ENCODE results near the gene SLC9B2.

The SLC9B2 gene

DNA sequence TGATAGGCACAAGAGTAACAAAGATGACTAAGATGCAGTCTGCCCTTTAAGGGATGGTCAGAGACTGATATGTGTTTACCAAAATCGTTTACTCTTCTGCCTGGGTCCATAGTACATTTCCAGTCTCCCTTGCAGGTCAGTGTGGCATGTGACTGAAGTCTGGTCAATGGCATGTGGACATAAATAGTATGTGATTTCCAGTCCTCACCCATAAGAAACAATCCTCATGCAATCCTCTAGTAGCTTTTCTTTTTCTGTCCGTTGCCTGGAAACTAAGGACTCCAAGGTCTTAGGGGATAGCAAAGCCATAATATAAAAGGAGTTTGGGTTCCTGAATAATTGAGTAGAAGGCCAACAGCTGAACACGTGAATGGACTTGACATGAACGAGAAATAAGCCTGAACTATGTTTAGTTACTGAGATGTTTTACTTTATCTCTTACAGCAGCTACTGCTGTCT, 1.1 kb downstream of the SLC9B2 start:
- DNase-seq, result no peak

DNA sequence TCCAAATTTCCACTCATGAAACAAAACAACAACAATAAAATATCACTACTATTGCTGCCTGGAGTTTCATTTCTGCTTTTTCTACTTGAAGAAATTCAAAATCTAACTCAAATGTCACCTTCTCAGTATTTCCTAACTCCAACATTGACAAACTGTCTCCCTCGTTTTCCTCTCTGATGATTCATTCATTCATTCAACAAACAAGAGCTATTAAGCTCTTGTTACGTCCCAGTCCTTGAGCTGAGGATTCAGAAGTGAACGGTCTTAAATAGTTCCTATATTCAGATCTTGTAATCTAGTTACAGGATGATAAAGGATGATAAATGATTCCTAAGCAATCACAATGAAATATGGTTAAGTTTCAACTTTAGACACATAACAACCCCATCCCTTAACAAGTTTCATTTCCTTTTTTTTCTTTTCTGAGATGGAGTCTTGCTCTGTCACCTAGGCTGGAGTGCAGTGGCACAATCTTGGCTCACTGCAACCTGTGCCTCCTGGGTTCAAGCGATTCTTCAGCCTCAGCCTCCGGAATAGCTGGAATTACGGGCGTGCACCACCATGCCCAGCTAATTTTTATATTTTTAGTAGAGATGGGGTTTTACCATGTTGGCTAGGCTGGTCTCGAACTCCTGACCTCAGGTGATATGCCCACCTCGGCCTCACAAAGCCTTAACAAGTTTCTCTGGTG, 1.7 kb downstream of the SLC9B2 start:
- no peak for DNase-seq

DNA sequence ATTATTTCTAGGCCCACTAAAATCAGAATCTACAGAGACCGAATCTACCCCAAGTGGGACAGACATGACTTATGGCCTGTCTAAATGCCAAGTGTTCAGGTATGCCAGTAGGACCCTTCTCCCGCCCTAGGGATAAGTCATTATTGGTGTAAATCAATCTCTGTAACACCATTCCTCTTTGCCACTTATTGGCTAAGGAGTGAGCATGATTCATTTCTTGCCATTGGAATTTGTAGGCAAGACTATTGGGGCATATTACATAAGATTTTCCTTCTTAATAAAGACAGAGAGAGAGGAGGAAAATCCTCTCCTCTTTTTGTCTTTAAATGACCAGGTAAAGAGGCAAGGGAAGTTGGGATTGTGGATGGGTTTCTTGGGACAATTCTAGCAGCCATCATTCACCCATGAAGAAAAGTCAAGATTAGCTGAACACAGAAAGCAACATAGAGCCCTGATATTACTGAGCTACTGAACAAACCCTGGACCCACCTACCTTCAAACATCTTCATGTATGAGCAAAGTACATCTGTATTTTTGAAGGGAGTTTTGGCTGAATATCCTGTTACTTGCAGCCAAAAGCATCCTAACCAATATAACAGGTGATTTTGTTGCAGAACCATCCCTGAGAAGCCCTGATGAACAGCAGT, 2.6 kb downstream of the SLC9B2 start:
- no peak for DNase-seq

DNA sequence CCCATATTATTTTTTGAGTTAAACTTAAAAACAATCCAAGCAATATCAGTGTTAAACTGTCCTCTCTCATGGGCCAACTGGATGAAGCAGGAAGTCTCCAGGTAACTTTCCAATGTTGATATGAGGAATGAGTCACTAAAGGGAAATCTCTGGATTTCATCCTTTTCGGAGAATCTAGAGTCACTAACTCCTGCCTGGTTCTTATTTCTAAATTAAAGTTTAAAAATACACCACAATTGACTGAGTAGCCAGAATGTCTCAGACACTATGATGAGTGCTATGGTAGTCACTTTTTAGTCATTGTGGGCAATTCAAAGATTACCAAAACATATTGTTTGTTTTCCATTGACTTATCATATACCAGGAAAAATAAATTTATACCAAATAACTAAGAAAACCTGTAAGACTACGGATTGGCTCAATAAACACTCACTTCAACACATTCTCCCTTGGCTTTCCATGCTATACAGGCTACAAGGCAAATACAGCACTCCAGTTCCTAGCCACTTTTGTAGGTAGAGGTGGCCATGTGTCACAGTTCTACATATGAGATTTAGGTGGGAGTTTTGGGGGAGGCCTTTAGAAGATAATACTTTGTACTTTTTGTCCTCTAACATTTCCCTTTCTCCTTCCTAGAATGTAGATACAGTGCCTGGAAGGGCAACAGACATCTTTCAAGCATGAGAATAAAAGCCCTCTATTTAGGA, 8.6 kb downstream of the SLC9B2 start:
- peak; percentile 4 for DNase-seq

DNA sequence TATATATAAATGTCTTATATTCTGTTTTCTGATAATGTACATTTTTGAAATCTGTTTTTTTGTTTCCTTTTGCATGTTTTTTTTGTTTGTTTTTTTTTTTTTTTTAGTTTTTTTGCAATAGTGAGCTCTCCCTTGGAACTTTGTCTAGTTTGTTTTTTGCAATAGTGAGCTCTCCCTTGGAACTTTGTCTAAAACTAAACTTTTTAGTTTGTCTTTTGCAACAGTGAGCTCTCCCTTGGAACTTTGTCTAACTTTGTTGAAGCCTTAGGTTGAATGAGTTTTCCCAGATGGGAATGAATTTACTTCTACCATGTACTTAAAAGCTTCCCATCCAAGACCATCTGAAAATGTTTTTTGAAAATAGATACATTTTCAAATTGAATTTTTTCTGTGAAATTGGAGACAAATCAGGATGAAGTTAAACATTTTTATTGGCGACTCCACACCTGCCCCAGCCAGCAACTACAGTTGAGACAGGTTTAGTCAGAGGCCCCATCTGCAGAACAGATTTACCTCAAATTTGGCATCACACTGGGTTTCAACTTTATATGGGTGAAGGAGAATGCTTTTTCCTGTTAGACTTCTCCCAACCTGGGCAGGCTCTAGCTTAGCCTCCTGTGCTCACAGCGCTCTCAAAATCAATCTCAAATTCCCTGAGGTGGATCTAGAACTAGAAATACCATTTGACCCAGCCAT, 16.0 kb downstream of the SLC9B2 start:
- DNase-seq, result no peak

DNA sequence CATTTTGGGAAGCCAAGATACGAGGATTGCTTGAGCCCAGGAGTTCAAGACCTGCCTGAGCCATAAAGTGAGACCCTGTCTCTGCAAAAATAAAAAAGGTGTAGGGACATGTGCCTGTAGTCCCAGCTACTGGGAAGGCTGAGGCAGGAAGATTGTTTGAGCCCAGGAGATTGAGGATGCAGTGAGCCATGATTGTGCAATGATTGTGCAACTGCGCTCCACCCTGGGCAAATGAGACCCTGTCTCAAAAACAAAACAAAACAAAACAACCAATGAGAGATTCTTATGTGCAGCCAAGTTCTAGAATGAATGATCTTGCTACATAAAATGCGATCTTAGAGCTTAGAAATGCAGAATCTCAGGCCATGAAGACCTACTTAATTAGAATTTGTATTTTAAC, 22.5 kb downstream of the SLC9B2 start:
- DNase-seq, result no peak

DNA sequence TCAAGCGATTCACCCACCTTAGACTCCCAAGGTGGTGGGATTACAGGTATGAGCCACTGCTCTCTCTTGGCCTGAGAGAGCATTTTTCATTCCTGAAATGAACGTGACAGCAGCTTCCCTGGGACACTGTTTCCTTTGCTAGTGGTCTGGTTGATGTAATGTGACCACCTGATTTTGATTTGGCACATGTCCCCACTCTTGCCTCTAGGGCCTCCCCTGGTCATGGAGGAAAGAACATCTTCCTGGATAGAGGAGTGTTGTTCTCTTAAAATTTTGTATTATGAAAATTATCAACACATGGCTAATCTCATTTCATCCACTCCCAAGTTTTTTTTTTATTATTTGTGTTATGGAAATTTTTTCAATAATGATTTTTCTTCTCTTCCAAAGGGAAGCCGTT, 23.8 kb downstream of the SLC9B2 start:
- no peak for DNase-seq

DNA sequence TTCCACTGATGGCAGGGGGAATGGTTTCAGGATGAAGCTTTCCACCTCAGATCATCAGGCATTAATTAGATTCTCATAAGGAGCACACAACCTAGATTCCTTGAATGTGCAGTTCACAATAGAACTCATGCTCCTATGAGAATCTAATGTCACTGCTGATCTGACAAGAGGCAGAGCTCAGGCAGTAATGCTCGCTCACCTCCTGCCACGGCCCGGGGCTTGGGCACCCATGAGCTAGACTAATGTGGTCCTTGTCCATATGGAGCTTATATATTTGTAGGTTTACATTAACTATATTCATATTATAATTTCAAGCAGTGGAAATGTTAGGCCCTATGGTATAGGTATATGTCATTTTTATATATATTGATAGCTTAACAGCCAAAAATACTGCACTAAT, 24.4 kb downstream of the SLC9B2 start:
- no peak for DNase-seq

DNA sequence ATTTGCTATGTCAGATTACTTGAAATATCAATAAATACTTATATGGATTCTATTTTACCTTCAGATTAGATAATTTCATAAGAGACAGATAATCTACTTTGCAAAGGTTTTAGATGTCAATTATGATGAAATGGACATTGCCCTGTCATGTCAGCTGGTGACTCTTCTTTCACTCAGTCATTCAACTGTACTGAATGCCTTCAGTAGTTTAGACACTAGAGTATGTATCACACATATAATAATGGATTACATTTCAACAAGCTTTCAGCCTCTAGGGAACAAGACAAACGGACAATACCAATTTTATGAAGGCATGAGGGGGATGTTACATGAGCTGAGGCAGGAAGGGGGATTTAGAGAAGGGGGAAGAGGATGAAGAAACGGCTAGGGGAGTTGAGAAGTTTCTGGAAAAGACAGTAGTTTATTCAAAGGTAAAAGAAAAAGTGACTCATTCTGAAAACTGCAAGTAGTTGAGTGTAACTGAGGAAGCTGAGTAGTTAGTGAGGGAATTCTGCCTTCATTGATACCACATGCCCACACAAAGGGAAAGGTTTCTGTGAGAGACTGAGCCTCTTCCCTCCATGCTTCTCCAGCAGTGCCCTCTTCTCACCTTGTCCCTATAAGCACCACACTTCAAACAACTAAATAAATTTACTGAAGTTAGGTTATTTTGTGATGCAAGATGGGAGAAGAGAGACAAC, 25.7 kb downstream of the SLC9B2 start:
- DNase-seq, result no peak

DNA sequence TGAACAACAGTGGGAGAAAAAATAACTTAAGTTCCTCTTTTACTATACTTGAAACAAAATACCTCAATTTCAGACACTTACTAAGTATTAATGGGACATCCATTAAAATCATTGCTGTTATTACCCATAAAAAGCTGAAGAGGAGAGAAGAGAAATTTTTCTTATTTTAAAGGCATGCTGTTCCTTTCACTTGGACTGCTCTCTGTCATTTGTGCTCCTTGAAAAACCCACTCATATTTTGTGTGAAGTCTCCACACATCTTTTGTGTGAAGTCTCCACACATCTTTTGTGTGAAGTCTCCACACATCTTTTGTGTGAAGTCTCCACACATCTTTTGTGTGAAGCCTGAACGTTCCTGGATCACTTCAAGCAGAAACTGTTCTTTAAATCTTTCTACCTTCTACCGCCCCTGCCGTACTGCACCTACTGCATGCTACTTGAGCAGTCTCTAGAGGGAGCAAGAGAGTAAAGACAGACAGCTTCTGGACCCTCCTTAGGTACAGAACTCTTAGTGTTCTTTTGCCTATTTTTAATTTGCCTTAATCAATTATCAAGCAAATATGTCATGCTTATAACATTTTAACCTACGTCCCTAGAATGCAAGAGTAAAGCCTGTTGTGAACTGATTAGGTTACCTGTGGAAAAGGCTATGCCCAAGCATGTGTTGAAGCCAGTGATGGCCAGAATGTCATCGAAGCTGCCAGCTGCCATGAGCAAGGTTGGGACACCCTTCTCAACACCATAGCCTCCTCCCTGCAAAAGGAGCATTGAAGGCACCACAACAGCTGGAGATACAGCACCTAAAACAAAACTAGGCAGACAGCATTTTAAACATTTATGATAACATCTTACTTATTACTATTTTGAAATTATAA, 29.9 kb downstream of the SLC9B2 start:
- peak; percentile 27 for DNase-seq

DNA sequence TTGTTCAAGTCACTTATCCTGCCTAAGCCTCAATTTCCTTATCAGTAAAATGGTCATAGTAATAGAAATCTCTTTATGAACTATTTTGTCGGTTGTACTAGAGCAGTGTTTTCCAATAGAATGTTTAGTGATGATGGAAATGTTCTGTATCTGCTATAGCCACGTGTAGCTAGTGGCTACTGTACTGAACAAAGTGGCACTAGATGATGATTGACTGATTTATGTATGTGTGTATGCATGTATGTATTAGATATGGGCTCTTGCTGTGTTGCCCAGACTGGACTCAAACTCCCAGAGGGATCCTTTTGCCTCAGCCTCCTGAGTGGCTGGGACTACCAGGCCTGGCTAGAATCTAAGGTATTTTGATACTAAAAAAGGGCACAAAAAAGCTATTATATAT, 32.4 kb downstream of the SLC9B2 start:
- no peak for DNase-seq

DNA sequence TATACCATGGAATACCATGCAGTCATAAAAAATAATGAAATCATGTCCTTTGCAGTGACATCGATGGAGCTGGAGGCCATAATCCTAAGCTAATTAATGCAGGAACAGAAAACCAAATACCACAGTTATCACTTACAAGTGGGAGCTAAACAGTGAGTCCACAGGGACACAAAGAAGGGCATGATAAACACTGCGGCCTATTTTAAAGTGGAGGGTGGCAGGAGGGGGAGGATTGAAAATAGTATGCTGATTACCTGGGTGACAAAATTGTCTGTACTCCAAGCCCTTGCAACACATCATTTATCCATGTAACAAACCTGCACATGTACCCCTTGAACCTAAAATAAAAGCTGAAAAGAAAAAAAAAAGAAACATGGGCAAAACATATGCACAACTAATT, 40.4 kb downstream of the SLC9B2 start:
- DNase-seq, result no peak

DNA sequence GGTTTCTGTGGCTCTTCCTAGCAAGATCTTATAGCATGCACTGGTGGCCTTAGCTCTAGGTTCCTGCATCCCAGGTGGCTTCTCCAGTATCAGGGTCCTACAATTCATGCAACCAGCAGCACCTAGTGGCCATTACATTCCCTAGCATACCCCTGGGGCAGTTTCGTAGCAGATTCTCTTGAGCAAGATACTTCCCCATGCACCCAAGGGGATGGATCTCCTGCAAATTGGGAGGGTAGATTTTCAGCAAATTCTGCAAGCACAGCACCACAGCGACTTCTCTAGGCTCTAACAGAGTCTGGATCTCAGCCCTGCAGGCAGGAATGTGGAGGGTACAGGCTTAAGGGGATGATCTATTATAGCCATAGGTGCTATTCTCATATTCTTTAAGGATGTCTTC, 44.0 kb downstream of the SLC9B2 start:
- DNase-seq, result peak; percentile 20

DNA sequence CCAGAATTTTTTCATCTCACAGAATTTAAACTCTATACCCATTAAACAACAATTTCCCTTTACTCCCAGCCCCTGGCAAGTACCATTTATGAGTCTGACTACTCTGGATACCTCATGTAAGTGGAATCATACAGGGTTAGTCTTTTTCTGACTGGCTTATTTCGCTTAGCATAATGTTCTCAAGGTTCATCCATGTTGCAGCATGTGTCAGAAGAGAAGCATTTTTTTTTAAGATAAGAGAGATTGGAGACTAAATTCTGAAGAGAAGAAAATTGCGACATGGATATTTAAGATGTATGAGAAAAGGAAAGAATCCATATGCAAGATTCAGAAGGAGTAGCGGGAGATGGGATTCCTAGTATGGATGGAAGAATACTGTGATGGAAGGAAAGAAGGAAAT, 45.8 kb downstream of the SLC9B2 start:
- DNase-seq, result no peak

DNA sequence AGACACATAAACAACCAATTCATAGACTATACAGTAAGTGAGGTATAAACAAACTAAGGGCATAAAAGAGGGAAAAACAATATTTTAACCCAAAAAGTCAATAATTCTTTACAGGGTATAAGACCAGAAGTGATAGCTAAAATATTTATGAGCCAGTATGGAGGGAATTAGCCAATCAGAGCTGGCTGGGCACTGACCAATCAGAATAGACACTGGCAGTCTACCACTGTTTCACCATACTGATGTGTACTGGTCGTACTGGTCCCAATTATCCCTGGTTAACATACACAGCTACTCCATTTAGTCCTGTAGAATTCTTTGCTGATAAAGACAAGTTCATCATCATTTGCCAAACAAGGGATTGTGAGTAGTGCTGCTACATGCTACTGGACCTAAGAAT, 47.3 kb downstream of the SLC9B2 start:
- DNase-seq, result no peak

DNA sequence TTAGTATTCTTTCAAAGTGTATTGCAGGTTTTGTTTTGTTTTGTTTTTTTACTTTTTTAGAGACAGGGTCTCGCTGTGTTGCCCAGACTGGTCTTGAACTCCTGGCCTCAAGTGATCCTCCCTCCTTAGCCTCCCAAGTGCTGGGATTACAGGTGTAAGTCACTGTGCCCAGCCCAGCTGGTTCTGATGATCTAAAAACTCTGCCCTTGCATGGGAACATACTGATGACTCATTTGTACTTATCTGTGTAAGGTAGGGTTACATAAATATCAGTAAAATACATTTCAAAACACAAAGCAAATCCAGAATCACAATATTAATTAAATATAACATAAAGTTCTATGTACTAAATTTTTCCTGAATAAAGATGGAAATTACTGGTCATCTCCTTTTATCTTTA, 49.7 kb downstream of the SLC9B2 start:
- no peak for DNase-seq

DNA sequence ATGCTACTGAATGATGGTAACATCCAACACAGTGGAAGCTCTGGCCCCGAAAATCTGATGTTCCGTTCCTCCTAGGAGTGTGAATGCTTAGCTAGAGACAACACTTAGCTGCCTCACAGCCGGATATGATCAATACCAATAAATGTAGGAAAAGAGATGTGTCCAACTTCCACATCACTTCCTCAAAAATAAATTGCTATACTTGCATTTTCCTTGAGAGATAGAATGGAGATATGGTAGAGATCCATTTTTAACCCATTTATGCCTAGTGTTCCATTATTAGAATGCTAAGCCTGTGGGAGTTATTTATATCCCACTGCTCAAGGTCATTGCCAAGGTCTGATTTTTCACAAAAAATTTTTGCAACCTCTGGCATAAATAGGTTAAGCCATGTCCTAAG, 51.6 kb downstream of the SLC9B2 start:
- no peak for DNase-seq

DNA sequence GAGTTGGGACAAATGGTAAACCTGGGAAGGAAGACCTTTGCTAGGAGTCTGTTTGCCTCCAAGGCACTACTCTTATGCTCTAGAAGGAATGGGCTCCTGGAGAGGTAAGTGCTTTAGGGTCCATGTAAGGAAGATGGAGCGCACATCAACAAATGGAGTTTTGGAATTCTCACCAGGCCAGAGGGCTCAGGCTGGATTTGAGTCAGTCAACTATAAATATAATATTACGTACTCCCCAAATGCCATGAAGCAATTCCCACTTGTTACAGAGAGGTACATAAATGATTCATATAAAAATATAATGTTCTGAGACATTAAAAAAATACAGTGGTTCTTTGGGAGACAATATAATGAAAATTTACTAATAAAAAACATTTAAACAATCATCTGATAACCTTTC, 55.4 kb downstream of the SLC9B2 start:
- DNase-seq, result no peak

DNA sequence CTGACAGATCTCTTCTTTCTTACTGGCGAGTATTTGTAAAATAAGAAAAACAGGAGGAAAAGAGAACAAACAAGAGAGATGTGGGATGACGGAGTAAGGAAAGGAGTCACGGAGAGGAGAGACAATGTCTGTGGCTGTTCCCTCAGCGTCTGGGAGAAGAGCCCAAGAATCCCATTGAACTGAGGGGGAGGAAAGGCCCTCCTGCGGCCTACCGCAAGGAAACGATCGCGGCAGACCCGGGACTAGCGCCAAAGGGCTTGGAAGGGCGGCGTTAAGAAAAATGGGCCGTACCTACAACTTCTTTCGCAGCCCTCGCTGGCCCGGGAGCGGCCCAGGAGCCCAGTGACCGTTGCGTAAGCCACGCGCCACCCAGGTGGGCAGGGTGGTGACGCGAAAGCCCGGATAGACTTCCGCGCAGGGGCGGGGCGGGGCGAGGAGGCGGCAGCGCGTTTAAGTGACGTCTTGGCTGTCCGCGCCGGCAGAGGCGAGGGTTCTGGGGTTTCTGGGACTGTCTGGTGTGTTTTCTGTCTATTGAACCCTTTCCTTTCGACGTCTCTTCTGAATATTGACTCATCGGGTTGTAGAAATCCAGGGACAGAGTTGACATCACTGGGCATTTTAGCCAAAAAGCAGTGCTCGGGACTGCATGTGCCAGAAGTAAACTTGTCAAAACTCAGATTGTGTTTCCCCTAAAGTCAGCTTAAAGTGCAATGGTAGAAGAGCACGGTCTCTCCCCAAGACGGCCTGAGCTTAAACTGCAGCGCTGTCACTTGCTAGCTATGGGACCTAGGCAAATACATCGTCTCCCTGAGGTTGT, 57.0 kb downstream of the SLC9B2 start, which contains the start of gene SLC9B1:
Gene SLC9B1 (minus strand): TSS at position 398 of the 817 bp plus-strand sequence. CDS start 27,994 bp downstream, outside the sequence.
- peak; percentile 93 for DNase-seq

All from fibroblast of skin of back (primary cell).